Measurements from ENCODE around the gene CEP55. TPM values are rescaled to one million over a fixed set of nuclear protein-coding genes. Genes with fewer than 3 reads are reported as not detected.

The CEP55 gene
- total RNA-seq, 1 experiment from 2014 or later, result 39.4 TPM

GRCh38 chr10:93473804-93474472 is 22.5 kb upstream of the CEP55 start:
- H3K4me1 Mint-ChIP-seq (ENCODE audit: insufficient read depth, unreplicated experiment), result peaks cover 51% of the 10 kb centered on the region
- peaks cover 30% of the 10 kb centered on the region for H3K36me3 Mint-ChIP-seq (ENCODE audit: insufficient read depth, unreplicated experiment)
- POLR2A ChIA-PET, result interaction anchor here (1.6 to 39.8 kb wide), 3 partner anchors 6 to 90 kb away, joined by 9 to 2342 read pairs (median 2342); partner anchors contain the start of gene MYOF
- intact Hi-C loops (cut with micrococcal nuclease), result no loop called here
- H3K9me3 Mint-ChIP-seq (ENCODE audit: unreplicated experiment), result no peaks in the 10 kb centered on the region
- BruUV-seq (replicated peaks), result no TSS peak
- H3K27me3 Mint-ChIP-seq (ENCODE audit: insufficient read depth, unreplicated experiment), result no peaks in the 10 kb centered on the region
- H3K4me3 Mint-ChIP-seq (ENCODE audit: unreplicated experiment), result no peak overlapping the region
- DNase-seq (ENCODE audit: unreplicated experiment), result no peak
- TF ChIP-seq CTCF (IDR thresholded peaks at IDR 0.05; ENCODE audit: unreplicated experiment), result no peak
- CTCF ChIA-PET, result interaction anchor here (0.7 to 18.2 kb wide), 7 partner anchors 7 to 206 kb away, joined by 3 to 178 read pairs (median 4); partner anchors contain the start of gene MYOF
- peak overlapping the region; percentile 86 for H3K27ac Mint-ChIP-seq (ENCODE audit: low read depth, unreplicated experiment)

DNA sequence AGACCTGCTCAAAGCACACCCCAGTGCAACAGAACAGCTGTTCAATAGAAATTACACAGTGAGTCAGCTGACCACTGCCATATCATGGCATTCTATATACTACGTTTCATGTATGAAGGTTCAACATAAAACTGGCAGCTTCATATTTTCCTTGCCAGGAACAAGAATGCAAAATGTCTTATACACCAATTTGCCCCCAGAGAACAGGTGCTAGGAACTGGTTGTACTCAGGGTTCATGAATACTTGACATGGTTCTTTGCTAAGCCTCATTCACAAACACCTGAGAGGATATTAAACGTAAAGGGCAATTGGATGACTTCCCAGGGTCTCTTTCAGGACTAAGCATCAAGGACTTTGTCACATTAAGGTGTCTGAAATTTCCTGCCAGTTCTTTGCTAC is 21.2 kb upstream of the CEP55 start:
- no peak for DNase-seq (ENCODE audit: unreplicated experiment)
- peaks cover 32% of the 10 kb centered on the region for H3K36me3 Mint-ChIP-seq (ENCODE audit: insufficient read depth, unreplicated experiment)
- intact Hi-C loops (cut with micrococcal nuclease), result no loop called here
- H3K4me1 Mint-ChIP-seq (ENCODE audit: insufficient read depth, unreplicated experiment), result peaks cover 58% of the 10 kb centered on the region
- H3K27me3 Mint-ChIP-seq (ENCODE audit: insufficient read depth, unreplicated experiment), result no peaks in the 10 kb centered on the region
- POLR2A ChIA-PET, result interaction anchor here (0.7 to 31.9 kb wide), 6 partner anchors 21 to 98 kb away, joined by 3 to 2342 read pairs (median 9); no protein-coding TSS in a partner anchor
- H3K27ac Mint-ChIP-seq (ENCODE audit: low read depth, unreplicated experiment), result peak overlapping the region; percentile 7
- peak overlapping the region; percentile 12 for H3K4me3 Mint-ChIP-seq (ENCODE audit: unreplicated experiment)
- BruUV-seq (replicated peaks), result no TSS peak
- H3K9me3 Mint-ChIP-seq (ENCODE audit: unreplicated experiment), result no peaks in the 10 kb centered on the region
- CTCF ChIA-PET, result interaction anchor here (0.6 to 9.2 kb wide), 7 partner anchors 9 to 123 kb away, joined by 3 to 74 read pairs (median 4); no protein-coding TSS in a partner anchor
- no peak for TF ChIP-seq CTCF (IDR thresholded peaks at IDR 0.05; ENCODE audit: unreplicated experiment)

GRCh38 chr10:93475871-93476270 is 20.5 kb upstream of the CEP55 start:
- Mint-ChIP-seq H3K36me3 (ENCODE audit: insufficient read depth, unreplicated experiment) (peaks cover 32% of the 10 kb centered on the region), H3K4me1 (ENCODE audit: insufficient read depth, unreplicated experiment) (peaks cover 53% of the 10 kb centered on the region), H3K27ac (ENCODE audit: low read depth, unreplicated experiment) (peak overlapping the region; percentile 7), H3K4me3 (ENCODE audit: unreplicated experiment) (peak overlapping the region; percentile 12), H3K9me3 (ENCODE audit: unreplicated experiment) (no peaks in the 10 kb centered on the region), H3K27me3 (ENCODE audit: insufficient read depth, unreplicated experiment) (no peaks in the 10 kb centered on the region)
- BruUV-seq (replicated peaks), result no TSS peak
- intact Hi-C loops (cut with micrococcal nuclease), result no loop called here
- POLR2A ChIA-PET, result interaction anchor here (0.7 to 31.9 kb wide), 6 partner anchors 21 to 99 kb away, joined by 4 to 2342 read pairs (median 9); no protein-coding TSS in a partner anchor
- peak; percentile 67 for DNase-seq (ENCODE audit: unreplicated experiment)
- no peak for TF ChIP-seq CTCF (IDR thresholded peaks at IDR 0.05; ENCODE audit: unreplicated experiment)
- CTCF ChIA-PET, result interaction anchor here (0.6 to 9.2 kb wide), 10 partner anchors 11 to 409 kb away, joined by 3 to 74 read pairs (median 4); no protein-coding TSS in a partner anchor

DNA sequence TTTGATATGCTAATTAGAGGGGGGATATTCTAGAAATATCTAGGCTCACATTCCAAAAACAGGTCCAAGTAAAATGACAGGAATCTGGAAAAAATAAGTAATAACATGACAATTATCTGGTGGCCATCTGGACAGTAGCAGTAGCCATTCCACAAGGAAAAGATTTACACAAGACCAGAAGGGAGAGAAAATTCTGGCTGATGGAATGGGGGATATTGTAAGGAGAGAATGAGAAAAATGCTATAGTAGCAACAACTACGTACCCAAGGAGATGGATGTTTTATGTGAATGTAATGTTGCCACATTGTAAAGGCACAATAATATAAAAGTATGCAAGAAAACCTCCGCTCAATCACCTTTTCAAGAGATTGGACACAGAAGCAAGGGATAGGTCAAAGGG is 19.7 kb upstream of the CEP55 start:
- Mint-ChIP-seq H3K4me1 (ENCODE audit: insufficient read depth, unreplicated experiment) (peaks cover 46% of the 10 kb centered on the region), H3K27me3 (ENCODE audit: insufficient read depth, unreplicated experiment) (no peaks in the 10 kb centered on the region), H3K27ac (ENCODE audit: low read depth, unreplicated experiment) (peak overlapping the region; percentile 7), H3K4me3 (ENCODE audit: unreplicated experiment) (no peak overlapping the region), H3K36me3 (ENCODE audit: insufficient read depth, unreplicated experiment) (peaks cover 31% of the 10 kb centered on the region), H3K9me3 (ENCODE audit: unreplicated experiment) (no peaks in the 10 kb centered on the region)
- no peak for DNase-seq (ENCODE audit: unreplicated experiment)
- ChIA-PET POLR2A (interaction anchor here (1.6 to 31.9 kb wide), 3 partner anchors 22 to 100 kb away, joined by 9 to 2342 read pairs (median 10); no protein-coding TSS in a partner anchor), CTCF (interaction anchor here (7.6 to 16.8 kb wide), 3 partner anchors 12 to 97 kb away, joined by 139 to 498 read pairs (median 178); no protein-coding TSS in a partner anchor)
- BruUV-seq (replicated peaks), result no TSS peak
- intact Hi-C loops (cut with micrococcal nuclease), result no loop called here
- no peak for TF ChIP-seq CTCF (IDR thresholded peaks at IDR 0.05; ENCODE audit: unreplicated experiment)
